ENCODE results near the gene COQ4.
A peak's percentile ranks its signal among the peaks of the same experiment; 100 is the strongest.

DNA sequence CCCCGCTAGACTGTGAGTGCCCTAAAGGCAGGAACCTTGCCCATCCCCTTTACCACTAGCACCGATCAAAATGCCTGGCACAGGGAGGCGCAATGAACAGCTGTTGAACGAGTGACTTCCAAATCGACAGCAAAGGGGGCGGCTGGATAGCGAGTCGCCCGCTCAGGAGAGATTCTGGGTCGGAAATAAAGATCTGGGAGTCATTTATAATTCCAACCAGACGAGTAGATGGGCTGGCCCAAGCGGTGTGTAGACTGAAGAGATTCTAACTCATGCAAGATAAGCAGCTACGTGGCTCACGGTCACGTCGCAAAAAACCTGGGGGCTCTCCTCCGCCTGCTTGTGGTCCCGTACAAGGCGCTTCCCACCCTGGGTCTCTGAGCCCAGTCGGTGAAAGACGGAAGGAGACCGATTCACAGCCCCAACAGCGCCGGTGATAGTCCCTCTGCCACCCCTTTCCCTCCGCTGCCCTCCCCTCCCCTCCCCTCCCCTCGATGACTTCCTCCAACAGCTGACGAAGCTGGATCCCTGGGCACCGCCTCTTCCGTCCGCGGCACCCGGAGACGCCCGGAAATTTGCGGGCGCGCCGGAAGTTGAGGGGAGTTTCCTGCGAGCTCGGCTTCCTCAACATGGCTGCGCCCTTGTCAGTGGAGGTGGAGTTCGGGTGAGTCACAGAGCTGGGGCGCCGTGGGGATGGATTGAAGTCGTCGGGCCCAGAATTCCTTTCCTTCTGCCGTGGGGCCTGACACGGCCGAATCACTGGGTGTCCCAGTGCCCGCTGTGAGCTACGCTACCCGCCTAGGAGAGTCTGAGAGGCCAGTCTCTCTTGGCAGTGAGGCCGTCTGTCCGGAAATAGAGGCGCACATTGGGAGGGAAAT lies 48.4 kb downstream of the COQ4 start, which contains the start of gene URM1:
- TF ChIP-seq, protein P1, sequence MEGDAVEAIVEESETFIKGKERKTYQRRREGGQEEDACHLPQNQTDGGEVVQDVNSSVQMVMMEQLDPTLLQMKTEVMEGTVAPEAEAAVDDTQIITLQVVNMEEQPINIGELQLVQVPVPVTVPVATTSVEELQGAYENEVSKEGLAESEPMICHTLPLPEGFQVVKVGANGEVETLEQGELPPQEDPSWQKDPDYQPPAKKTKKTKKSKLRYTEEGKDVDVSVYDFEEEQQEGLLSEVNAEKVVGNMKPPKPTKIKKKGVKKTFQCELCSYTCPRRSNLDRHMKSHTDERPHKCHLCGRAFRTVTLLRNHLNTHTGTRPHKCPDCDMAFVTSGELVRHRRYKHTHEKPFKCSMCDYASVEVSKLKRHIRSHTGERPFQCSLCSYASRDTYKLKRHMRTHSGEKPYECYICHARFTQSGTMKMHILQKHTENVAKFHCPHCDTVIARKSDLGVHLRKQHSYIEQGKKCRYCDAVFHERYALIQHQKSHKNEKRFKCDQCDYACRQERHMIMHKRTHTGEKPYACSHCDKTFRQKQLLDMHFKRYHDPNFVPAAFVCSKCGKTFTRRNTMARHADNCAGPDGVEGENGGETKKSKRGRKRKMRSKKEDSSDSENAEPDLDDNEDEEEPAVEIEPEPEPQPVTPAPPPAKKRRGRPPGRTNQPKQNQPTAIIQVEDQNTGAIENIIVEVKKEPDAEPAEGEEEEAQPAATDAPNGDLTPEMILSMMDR (IDR thresholded peaks at IDR 0.05; ENCODE audit: low read depth, low read length), result peak; percentile 20; the same call in 1 of the 2 replicates
- no peak for TF ChIP-seq EZH2phosphoT487 (IDR thresholded peaks at IDR 0.05; ENCODE audit: low read depth)

Measured in OCI-LY3 (cell line).